ENCODE measurements around the gene COX17.
A peak's percentile ranks its signal among the peaks of the same experiment; 100 is the strongest.

The COX17 gene

GRCh38 chr3:119700920-119701734, 23.9 kb upstream of the COX17 start:
- H3K18ac ChIP-seq (ENCODE audit: low read length), result no peak overlapping the region
- no peak overlapping the region for H3K4ac ChIP-seq (ENCODE audit: low read depth, low read length)
- no peak overlapping the region for H3K14ac ChIP-seq (ENCODE audit: low read length)
- no peak overlapping the region for H4K91ac ChIP-seq (ENCODE audit: low read depth, low read length)
- no peaks in the 10 kb centered on the region for H3K36me3 ChIP-seq (ENCODE audit: control insufficient read depth in 1 of 2, insufficient read depth in 2 of 2, low read length in 2 of 2)
- peaks cover 2% of the 10 kb centered on the region for H3K9me3 ChIP-seq (ENCODE audit: insufficient read depth, low read depth, low read length)
- H3K4me2 ChIP-seq (ENCODE audit: low read length), result no peak overlapping the region
- H4K8ac ChIP-seq (ENCODE audit: low read depth, low read length), result no peak overlapping the region
- no peaks in the 10 kb centered on the region for H3K79me1 ChIP-seq (ENCODE audit: low read length)
- no peak overlapping the region for H3K27ac ChIP-seq (ENCODE audit: low read depth, low read length)
- DNase-seq, result no peak
- no CpG with 5 or more reads among the region's 22 CpGs for WGBS (ENCODE audit: extremely low coverage, insufficient coverage, insufficient read length)
- H3K27me3 ChIP-seq (ENCODE audit: insufficient read depth, low read length), result peaks cover 4% of the 10 kb centered on the region
- no peak overlapping the region for H2BK5ac ChIP-seq (ENCODE audit: low read depth, low read length, poor library complexity)
- H2BK12ac ChIP-seq (ENCODE audit: low read length), result no peak overlapping the region
- no peak overlapping the region for H3K4me3 ChIP-seq (ENCODE audit: low read depth, low read length)
- H2AFZ ChIP-seq (ENCODE audit: insufficient read depth, low read length, poor library complexity), result no peak overlapping the region
- no peaks in the 10 kb centered on the region for H3K79me2 ChIP-seq (ENCODE audit: control insufficient read depth, insufficient read depth, low read length, poor library complexity)
- no peak overlapping the region for H2BK120ac ChIP-seq (ENCODE audit: insufficient read depth, low read length, poor library complexity)
- peaks cover 5% of the 10 kb centered on the region in 2 experiments for H3K4me1 ChIP-seq (ENCODE audit: control insufficient read depth in 1 of 2, insufficient read depth in 2 of 2, low read length in 2 of 2)
- H4K12ac ChIP-seq (ENCODE audit: low read depth, low read length), result no peak overlapping the region
- no peak overlapping the region for H2AK5ac ChIP-seq (ENCODE audit: low read length)
- H3K9ac ChIP-seq (ENCODE audit: low read length), result peak overlapping the region; percentile 18
- no peak overlapping the region for H3K23ac ChIP-seq (ENCODE audit: low read length)

DNA sequence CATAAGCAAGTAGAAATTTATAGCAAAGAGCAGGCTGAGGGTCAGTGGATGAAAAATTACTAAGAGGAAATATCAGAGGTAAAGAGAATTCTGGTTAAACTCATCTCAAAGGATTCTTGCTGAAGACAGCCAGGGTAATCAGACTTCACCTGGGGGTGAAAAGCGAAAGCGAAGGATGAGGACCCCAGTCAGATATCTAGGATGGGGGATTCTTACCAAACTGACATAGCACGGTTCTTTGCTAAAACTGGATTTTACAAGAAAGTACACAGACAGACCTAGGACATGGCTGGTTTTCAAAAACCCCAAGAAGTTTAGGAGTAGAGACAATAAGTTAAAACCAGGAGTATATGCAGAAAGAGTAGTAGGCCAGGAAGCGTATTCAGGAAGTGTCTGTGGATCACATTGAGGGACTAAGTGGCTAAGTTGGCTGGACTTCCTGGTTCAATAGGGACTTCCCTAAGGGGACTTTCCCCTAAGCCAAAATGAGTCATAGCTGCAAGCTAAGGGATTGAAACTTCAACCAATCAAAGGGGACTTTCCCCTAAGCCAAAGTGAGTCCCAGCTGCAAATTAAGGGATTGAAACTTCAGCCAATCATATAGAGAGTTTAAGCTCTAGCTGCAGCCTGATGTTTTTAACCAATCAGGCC, 23.2 kb upstream of the COX17 start:
- no peak overlapping the region for H4K8ac ChIP-seq (ENCODE audit: low read depth, low read length)
- no peak overlapping the region for H3K27ac ChIP-seq (ENCODE audit: low read depth, low read length)
- H3K4me1 ChIP-seq (ENCODE audit: control insufficient read depth in 1 of 2, insufficient read depth in 2 of 2, low read length in 2 of 2), result peaks cover 5% of the 10 kb centered on the region in 2 experiments
- peaks cover 2% of the 10 kb centered on the region for H3K9me3 ChIP-seq (ENCODE audit: insufficient read depth, low read depth, low read length)
- no peak overlapping the region for H3K4me3 ChIP-seq (ENCODE audit: low read depth, low read length)
- no peaks in the 10 kb centered on the region for H3K79me1 ChIP-seq (ENCODE audit: low read length)
- H3K36me3 ChIP-seq (ENCODE audit: control insufficient read depth in 1 of 2, insufficient read depth in 2 of 2, low read length in 2 of 2), result no peaks in the 10 kb centered on the region
- H4K12ac ChIP-seq (ENCODE audit: low read depth, low read length), result no peak overlapping the region
- H2BK120ac ChIP-seq (ENCODE audit: insufficient read depth, low read length, poor library complexity), result no peak overlapping the region
- no peak overlapping the region for H3K14ac ChIP-seq (ENCODE audit: low read length)
- WGBS (ENCODE audit: extremely low coverage, insufficient coverage, insufficient read length), result no CpG with 5 or more reads among the region's 4 CpGs
- H3K23ac ChIP-seq (ENCODE audit: low read length), result no peak overlapping the region
- H2BK5ac ChIP-seq (ENCODE audit: low read depth, low read length, poor library complexity), result no peak overlapping the region
- no peak overlapping the region for H3K18ac ChIP-seq (ENCODE audit: low read length)
- H3K79me2 ChIP-seq (ENCODE audit: control insufficient read depth, insufficient read depth, low read length, poor library complexity), result no peaks in the 10 kb centered on the region
- no peak overlapping the region for H2BK12ac ChIP-seq (ENCODE audit: low read length)
- H3K9ac ChIP-seq (ENCODE audit: low read length), result no peak overlapping the region
- H3K27me3 ChIP-seq (ENCODE audit: insufficient read depth, low read length), result peaks cover 4% of the 10 kb centered on the region
- no peak overlapping the region for H2AFZ ChIP-seq (ENCODE audit: insufficient read depth, low read length, poor library complexity)
- H4K91ac ChIP-seq (ENCODE audit: low read depth, low read length), result no peak overlapping the region
- DNase-seq, result peak; percentile 21 to 58
- H3K4me2 ChIP-seq (ENCODE audit: low read length), result no peak overlapping the region
- no peak overlapping the region for H3K4ac ChIP-seq (ENCODE audit: low read depth, low read length)
- no peak overlapping the region for H2AK5ac ChIP-seq (ENCODE audit: low read length)

DNA sequence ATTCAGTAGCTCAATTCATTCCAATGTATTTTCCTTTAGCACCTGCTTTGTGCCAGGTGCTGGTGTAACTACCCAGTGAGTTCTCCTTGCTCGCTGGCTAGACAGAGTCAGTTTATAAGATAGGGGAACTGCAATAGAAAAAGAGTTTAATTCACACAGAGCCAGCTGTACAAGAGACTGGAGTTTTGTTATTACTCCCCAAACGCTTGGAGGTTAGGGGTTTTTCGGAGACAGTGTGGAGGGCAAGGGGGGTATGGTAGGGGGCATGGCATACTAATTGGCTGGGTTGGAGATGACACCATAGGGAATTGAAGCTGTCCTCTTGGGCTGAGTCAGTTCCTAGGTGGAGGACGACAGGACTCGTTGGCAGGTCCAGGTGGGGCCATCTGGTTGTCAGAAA, 20.2 kb upstream of the COX17 start:
- H2AFZ ChIP-seq (ENCODE audit: insufficient read depth, low read length, poor library complexity), result no peak overlapping the region
- no peak overlapping the region for H3K4ac ChIP-seq (ENCODE audit: low read depth, low read length)
- no peak overlapping the region for H2BK5ac ChIP-seq (ENCODE audit: low read depth, low read length, poor library complexity)
- H4K12ac ChIP-seq (ENCODE audit: low read depth, low read length), result no peak overlapping the region
- no peak overlapping the region for H2BK12ac ChIP-seq (ENCODE audit: low read length)
- H3K14ac ChIP-seq (ENCODE audit: low read length), result no peak overlapping the region
- H3K36me3 ChIP-seq (ENCODE audit: control insufficient read depth in 1 of 2, insufficient read depth in 2 of 2, low read length in 2 of 2), result no peaks in the 10 kb centered on the region
- H3K27ac ChIP-seq (ENCODE audit: low read depth, low read length), result no peak overlapping the region
- H2AK5ac ChIP-seq (ENCODE audit: low read length), result no peak overlapping the region
- no peak overlapping the region for H3K4me3 ChIP-seq (ENCODE audit: low read depth, low read length)
- H3K23ac ChIP-seq (ENCODE audit: low read length), result no peak overlapping the region
- no peak for DNase-seq
- no peaks in the 10 kb centered on the region for H3K79me2 ChIP-seq (ENCODE audit: control insufficient read depth, insufficient read depth, low read length, poor library complexity)
- H3K79me1 ChIP-seq (ENCODE audit: low read length), result no peaks in the 10 kb centered on the region
- no peaks in the 10 kb centered on the region for H3K27me3 ChIP-seq (ENCODE audit: insufficient read depth, low read length)
- H3K4me2 ChIP-seq (ENCODE audit: low read length), result no peak overlapping the region
- peaks cover 2% of the 10 kb centered on the region for H3K9me3 ChIP-seq (ENCODE audit: insufficient read depth, low read depth, low read length)
- WGBS (ENCODE audit: extremely low coverage, insufficient coverage, insufficient read length), result no CpG with 5 or more reads among the region's 5 CpGs
- no peak overlapping the region for H2BK120ac ChIP-seq (ENCODE audit: insufficient read depth, low read length, poor library complexity)
- H4K8ac ChIP-seq (ENCODE audit: low read depth, low read length), result no peak overlapping the region
- no peak overlapping the region for H3K9ac ChIP-seq (ENCODE audit: low read length)
- no peak overlapping the region for H3K18ac ChIP-seq (ENCODE audit: low read length)
- peaks cover under 1% of the 10 kb centered on the region in 2 experiments for H3K4me1 ChIP-seq (ENCODE audit: control insufficient read depth in 1 of 2, insufficient read depth in 2 of 2, low read length in 2 of 2)
- no peak overlapping the region for H4K91ac ChIP-seq (ENCODE audit: low read depth, low read length)

DNA sequence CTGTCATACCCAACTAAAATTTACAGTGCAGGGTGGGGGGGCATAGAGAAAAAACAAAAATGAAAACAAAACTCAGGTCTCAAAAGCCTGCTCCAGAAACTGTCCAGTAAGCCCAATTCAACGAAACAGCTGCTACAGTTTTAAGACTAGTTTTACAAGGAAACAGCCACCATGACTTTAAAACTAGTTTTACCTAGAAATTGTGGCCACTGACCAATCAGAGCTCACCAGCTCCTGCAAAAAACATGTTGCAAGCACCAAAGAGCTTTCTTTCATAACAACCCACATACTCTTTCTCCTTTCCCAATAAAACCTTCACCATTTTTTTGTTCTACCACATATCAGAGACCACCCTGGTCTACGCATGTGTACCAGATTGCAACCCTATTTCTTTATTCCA, 18.3 kb upstream of the COX17 start:
- H3K23ac ChIP-seq (ENCODE audit: low read length), result no peak overlapping the region
- H4K91ac ChIP-seq (ENCODE audit: low read depth, low read length), result no peak overlapping the region
- H3K14ac ChIP-seq (ENCODE audit: low read length), result no peak overlapping the region
- H4K12ac ChIP-seq (ENCODE audit: low read depth, low read length), result no peak overlapping the region
- no peak overlapping the region for H2AK5ac ChIP-seq (ENCODE audit: low read length)
- H3K4ac ChIP-seq (ENCODE audit: low read depth, low read length), result no peak overlapping the region
- H2BK12ac ChIP-seq (ENCODE audit: low read length), result no peak overlapping the region
- H3K36me3 ChIP-seq (ENCODE audit: control insufficient read depth in 1 of 2, insufficient read depth in 2 of 2, low read length in 2 of 2), result no peaks in the 10 kb centered on the region
- WGBS (ENCODE audit: extremely low coverage, insufficient coverage, insufficient read length), result no CpG with 5 or more reads among the region's 2 CpGs
- no peak overlapping the region for H2AFZ ChIP-seq (ENCODE audit: insufficient read depth, low read length, poor library complexity)
- no peaks in the 10 kb centered on the region for H3K27me3 ChIP-seq (ENCODE audit: insufficient read depth, low read length)
- no peak overlapping the region for H3K9ac ChIP-seq (ENCODE audit: low read length)
- H3K18ac ChIP-seq (ENCODE audit: low read length), result no peak overlapping the region
- no peak overlapping the region for H3K4me2 ChIP-seq (ENCODE audit: low read length)
- H3K79me1 ChIP-seq (ENCODE audit: low read length), result no peaks in the 10 kb centered on the region
- H3K27ac ChIP-seq (ENCODE audit: low read depth, low read length), result no peak overlapping the region
- no peaks in the 10 kb centered on the region for H3K79me2 ChIP-seq (ENCODE audit: control insufficient read depth, insufficient read depth, low read length, poor library complexity)
- no peaks in the 10 kb centered on the region for H3K4me1 ChIP-seq (ENCODE audit: control insufficient read depth in 1 of 2, insufficient read depth in 2 of 2, low read length in 2 of 2)
- H3K4me3 ChIP-seq (ENCODE audit: low read depth, low read length), result no peak overlapping the region
- DNase-seq, result peak in 1 of 2 donors; percentile 29
- no peak overlapping the region for H4K8ac ChIP-seq (ENCODE audit: low read depth, low read length)
- H2BK120ac ChIP-seq (ENCODE audit: insufficient read depth, low read length, poor library complexity), result no peak overlapping the region
- no peak overlapping the region for H2BK5ac ChIP-seq (ENCODE audit: low read depth, low read length, poor library complexity)
- H3K9me3 ChIP-seq (ENCODE audit: insufficient read depth, low read depth, low read length), result no peaks in the 10 kb centered on the region
